ENCODE results near the gene MVB12B. TPM values are rescaled to one million over a fixed set of nuclear protein-coding genes. Genes with fewer than 3 reads are reported as not detected.
A peak's percentile ranks its signal among the peaks of the same experiment; 100 is the strongest.

MVB12B gene
- total and polyA plus RNA-seq, 2 of the 8 experiments (the other 6 are each of a cell fraction or from before 2014, with no cell fraction given), result 2.6 to 5.0 TPM

DNA sequence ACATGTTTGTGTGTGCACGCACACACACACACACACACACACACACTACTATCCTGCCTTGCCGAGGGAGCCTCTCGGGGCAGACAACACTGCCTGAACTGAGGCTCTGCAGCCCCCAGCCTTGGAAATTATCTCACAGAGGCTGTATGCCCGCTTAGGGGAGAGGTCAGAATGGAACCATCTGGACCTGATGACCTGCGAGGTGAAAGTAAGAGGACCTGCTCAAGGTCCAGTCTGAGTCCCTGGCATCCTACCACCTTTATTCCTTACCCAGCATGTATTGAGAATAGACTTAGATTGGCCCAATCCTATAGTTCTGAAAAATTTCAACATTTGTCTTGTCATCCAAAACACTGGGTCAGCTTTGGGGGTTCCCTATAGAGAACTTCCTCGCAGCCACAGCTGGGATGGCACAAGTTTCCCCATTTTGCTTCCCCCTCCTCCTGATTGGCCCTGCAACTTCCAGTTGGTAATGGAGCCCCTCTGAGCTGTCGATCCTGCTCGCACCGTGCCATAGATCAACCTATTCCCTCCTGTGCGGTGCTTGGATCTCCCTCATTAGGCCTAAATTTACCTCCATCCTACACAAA is 10.2 kb downstream of the MVB12B start:
- Histone ChIP-seq H3K4me1 (replicated peaks in 1 of 4; ENCODE audit: control insufficient read depth in 3 of 4, insufficient read depth in 4 of 4, low read length in 3 of 4) (peaks cover 0 to 9% (median 5%) of the 10 kb centered on the region in 4 experiments; a peak in 2 of 7 replicates), H4K20me1 (replicated peaks in 1 of 2; ENCODE audit: control insufficient read depth in 1 of 2, insufficient read depth in 2 of 2, low read length in 2 of 2) (no peaks in the 10 kb centered on the region), H2BK15ac (ENCODE audit: low read length) (no peak overlapping the region), H3K18ac (ENCODE audit: extremely low read depth, low read length) (no peak overlapping the region), H3K79me1 (ENCODE audit: low read depth, low read length) (no peaks in the 10 kb centered on the region; the same call in 1 of the 2 replicates), H4K91ac (replicated peaks; ENCODE audit: insufficient read length, low read length) (no peak overlapping the region), H4K5ac (ENCODE audit: insufficient read length, low read depth, low read length) (no peak overlapping the region), H3K79me2 (ENCODE audit: control insufficient read depth in 1 of 2, insufficient read depth in 2 of 2, low read length in 2 of 2) (no peaks in the 10 kb centered on the region), H3K27ac (ENCODE audit: low read depth, low read length) (no peak overlapping the region), H3K4ac (replicated peaks; ENCODE audit: insufficient read length, low read depth, low read length) (no peak overlapping the region), H3K23ac (ENCODE audit: insufficient read length) (no peak overlapping the region), H3K56ac (replicated peaks; ENCODE audit: insufficient read length, low read depth, low read length) (no peak overlapping the region), H3K36me3 (ENCODE audit: control insufficient read depth in 2 of 4, insufficient read depth in 4 of 4, low read length in 3 of 4) (no peaks in the 10 kb centered on the region), H3K4me2 (ENCODE audit: insufficient read depth in 1 of 2, low read depth in 2 of 2, low read length in 2 of 2) (no peak overlapping the region), H2BK12ac (ENCODE audit: low read depth, low read length) (no peak overlapping the region), H3K9ac (replicated peaks in 1 of 4; ENCODE audit: extremely low read depth in 1 of 4, low read depth in 3 of 4, low read length in 3 of 4) (no peak overlapping the region), H3K9me3 (ENCODE audit: insufficient read depth in 2 of 2, low read depth in 1 of 2, low read length in 1 of 2) (no peaks in the 10 kb centered on the region), H3K14ac (ENCODE audit: insufficient read length) (no peak overlapping the region), H2AFZ (ENCODE audit: low read length) (no peak overlapping the region), H3K23me2 (ENCODE audit: low read depth, low read length) (no peaks in the 10 kb centered on the region), H2BK20ac (ENCODE audit: low read length) (peak overlapping the region; percentile 83; the same call in 1 of the 2 replicates), H2BK120ac (replicated peaks; ENCODE audit: low read depth, low read length) (no peak overlapping the region), H2BK5ac (ENCODE audit: low read depth, low read length) (no peak overlapping the region), H4K8ac (ENCODE audit: extremely low read depth, insufficient read depth, low read length) (no peak overlapping the region), H3K27me3 (replicated peaks in 1 of 4; ENCODE audit: control insufficient read depth in 3 of 4, extremely low read depth in 1 of 4, insufficient read depth in 3 of 4, low read length in 3 of 4) (no peaks in the 10 kb centered on the region), H3K4me3 (ENCODE audit: extremely low read depth in 1 of 4, insufficient read depth in 2 of 4, low read depth in 3 of 4, low read length in 4 of 4) (no peak overlapping the region), H2AK5ac (ENCODE audit: low read depth, low read length) (no peak overlapping the region)
- DNase-seq (ENCODE audit: low read depth in 1 of 2, low spot score in 2 of 2) (no peak), FAIRE-seq (no peak)
- ChIA-PET CTCF (ENCODE audit: partially characterized antibody) (interaction anchor here (0.8 to 2.9 kb wide), 13 partner anchors 11 to 996 kb away, joined by 3 to 9 read pairs (median 4); no protein-coding TSS in a partner anchor), POLR2A (ENCODE audit: partially characterized antibody) (interaction anchor here (0.8 kb wide), 1 partner anchor 9 kb away, joined by 4 read pairs; no protein-coding TSS in a partner anchor)
- 89% methylated on average over 10 of the region's 10 CpGs; no CpG with 5 or more reads in 1 of the 2 experiments for WGBS, 2 experiments (ENCODE audit: extremely low coverage in 1 of 2, insufficient coverage in 1 of 2, insufficient read length in 1 of 2, insufficient replicate concordance in 2 of 2, low coverage in 1 of 2, low lambda C conversion rate in 2 of 2, missing lambda C conversion rate in 1 of 2)
- TF ChIP-seq CBX5 (IDR thresholded peaks at IDR 0.05; ENCODE audit: low read depth, low read length), result no peak
- TF ChIP-seq FOSL1 (IDR thresholded peaks at IDR 0.05; ENCODE audit: insufficient read depth, low read depth, low read length), result no peak
- no peak for TF ChIP-seq CBX8 (IDR thresholded peaks at IDR 0.05; ENCODE audit: borderline replicate concordance, low read depth, low read length)
- TF ChIP-seq EGR1 (IDR thresholded peaks at IDR 0.05; ENCODE audit: borderline replicate concordance, low read depth, low read length), result no peak
- TF ChIP-seq BCL11A (IDR thresholded peaks at IDR 0.05; ENCODE audit: low read depth in 2 of 2, low read length in 2 of 2), result no peak
- TF ChIP-seq HDAC2 (IDR thresholded peaks at IDR 0.05; ENCODE audit: borderline replicate concordance in 1 of 2, low read depth in 2 of 2, low read length in 2 of 2), result no peak
- TF ChIP-seq EZH2 (IDR thresholded peaks at IDR 0.05; ENCODE audit: low read depth, low read length, severe bottlenecking), result no peak
- no peak for TF ChIP-seq RFX5 (IDR thresholded peaks at IDR 0.05; ENCODE audit: borderline replicate concordance, low read depth, low read length)
- TF ChIP-seq JUN (IDR thresholded peaks at IDR 0.05; ENCODE audit: low read depth, low read length), result no peak
- TF ChIP-seq, protein P1, sequence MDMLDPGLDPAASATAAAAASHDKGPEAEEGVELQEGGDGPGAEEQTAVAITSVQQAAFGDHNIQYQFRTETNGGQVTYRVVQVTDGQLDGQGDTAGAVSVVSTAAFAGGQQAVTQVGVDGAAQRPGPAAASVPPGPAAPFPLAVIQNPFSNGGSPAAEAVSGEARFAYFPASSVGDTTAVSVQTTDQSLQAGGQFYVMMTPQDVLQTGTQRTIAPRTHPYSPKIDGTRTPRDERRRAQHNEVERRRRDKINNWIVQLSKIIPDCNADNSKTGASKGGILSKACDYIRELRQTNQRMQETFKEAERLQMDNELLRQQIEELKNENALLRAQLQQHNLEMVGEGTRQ (IDR thresholded peaks at IDR 0.05; ENCODE audit: low read length), result no peak
- no peak for TF ChIP-seq BACH1 (IDR thresholded peaks at IDR 0.05; ENCODE audit: low read length)
- no peak for TF ChIP-seq PHF8 (conservative IDR thresholded peaks at IDR 0.05; ENCODE audit: low read depth, low read length)
